Measurements from ENCODE around the gene CNTNAP2.

Gene CNTNAP2

GRCh38 chr7:146116521-146117222 is at the start of gene CNTNAP2:
CNTNAP2 (plus strand) TSS chr7:146116801; CDS start chr7:146116877, 76 bp downstream.
- in situ Hi-C loops (cut with HindIII; ENCODE audit: low sequenced_read_pairs) = no loop called here

- in situ Hi-C loops (cut with HindIII; ENCODE audit: low sequenced_read_pairs) = no loop called here
These were observed 48.7 kb upstream of the CNTNAP2 start for GRCh38 chr7:146067880-146068279.

- in situ Hi-C loops (cut with HindIII; ENCODE audit: low sequenced_read_pairs) = no loop called here
These were observed 42.3 kb upstream of the CNTNAP2 start for GRCh38 chr7:146074195-146074765.

- in situ Hi-C loops (cut with HindIII; ENCODE audit: low sequenced_read_pairs) = no loop called here
These were observed 40.3 kb upstream of the CNTNAP2 start for GRCh38 chr7:146076344-146076743.

DNA sequence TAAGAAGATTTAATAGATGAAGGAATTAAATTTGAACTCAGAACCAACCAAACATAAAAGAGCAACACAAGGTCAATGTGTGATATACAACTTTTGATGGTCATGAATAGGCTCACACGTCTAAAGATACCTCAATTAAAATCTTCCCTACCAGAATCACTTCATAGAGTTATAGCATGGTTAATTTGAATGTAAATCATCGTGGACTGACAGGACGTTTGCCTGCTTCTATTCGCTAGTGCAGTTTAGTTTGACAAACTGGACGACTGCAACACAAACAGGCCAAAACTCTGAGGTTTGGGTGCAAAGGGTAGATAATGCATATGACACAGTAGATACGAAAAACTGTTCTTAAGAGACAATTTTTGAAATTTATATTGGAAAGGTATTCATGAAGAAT is 32.5 kb upstream of the CNTNAP2 start:
- in situ Hi-C loops (cut with HindIII; ENCODE audit: low sequenced_read_pairs) = no loop called here

- in situ Hi-C loops (cut with HindIII; ENCODE audit: low sequenced_read_pairs) = no loop called here
These were observed 26.5 kb upstream of the CNTNAP2 start for GRCh38 chr7:146090023-146090645.

DNA sequence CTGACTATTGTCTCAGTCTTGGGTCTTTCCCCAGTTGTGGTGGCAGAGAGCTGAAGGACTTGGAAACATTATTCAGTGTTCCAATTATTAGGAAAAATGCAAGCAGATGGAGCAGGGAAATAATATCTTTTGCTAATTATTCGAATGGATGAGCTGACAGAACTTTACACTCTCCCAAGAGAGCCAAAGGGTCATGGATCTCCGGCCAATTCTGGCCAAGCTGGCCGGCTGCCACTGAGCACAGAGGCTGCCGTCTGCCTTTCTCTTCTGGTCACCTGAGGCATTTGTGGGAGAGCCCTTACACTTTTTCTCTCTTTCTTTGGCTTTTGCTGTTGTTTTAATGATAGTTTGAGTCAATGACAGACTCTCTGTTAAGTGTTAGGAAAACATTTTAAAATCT is 22.2 kb upstream of the CNTNAP2 start:
- in situ Hi-C loops (cut with HindIII; ENCODE audit: low sequenced_read_pairs) = no loop called here

DNA sequence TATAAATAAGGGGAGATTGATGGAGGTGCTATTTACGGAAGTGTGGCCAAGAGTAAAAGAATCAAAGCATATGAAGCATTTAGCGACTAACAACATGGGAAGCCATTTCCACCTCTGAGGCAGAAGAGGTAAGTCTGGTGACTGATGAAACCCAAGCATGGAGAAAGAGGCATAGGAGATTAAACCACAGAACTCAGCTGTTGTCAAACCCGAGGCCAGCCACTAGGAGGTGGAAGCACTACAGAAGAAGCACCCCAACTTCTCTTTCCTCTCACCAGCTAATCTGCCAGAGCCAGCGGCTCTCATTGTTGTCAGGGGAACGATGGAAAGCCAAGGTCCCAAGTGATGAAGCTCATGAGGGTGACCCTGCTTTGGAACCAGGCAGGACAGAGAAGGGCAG is 19.6 kb upstream of the CNTNAP2 start:
- in situ Hi-C loops (cut with HindIII; ENCODE audit: low sequenced_read_pairs) = no loop called here

DNA sequence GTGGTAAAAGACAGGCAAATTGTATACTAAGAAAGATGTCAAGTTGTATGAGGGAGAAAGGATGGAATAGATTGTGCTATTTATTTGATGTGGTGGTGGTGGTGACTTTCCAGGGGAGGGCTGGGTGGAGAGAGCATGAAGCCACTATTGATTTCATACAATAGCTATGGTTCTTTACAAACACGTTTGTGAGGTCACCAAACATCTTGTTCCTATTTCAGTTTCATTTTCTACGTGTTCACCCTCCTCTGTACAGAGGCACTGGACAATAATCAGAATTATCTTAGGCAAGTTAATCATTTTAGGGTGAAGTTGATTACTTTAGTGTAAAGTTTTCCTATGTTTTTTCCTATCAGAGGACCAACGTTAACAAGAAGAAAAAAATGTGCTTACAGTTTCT is 10.3 kb upstream of the CNTNAP2 start:
- in situ Hi-C loops (cut with HindIII; ENCODE audit: low sequenced_read_pairs) = no loop called here

- in situ Hi-C loops (cut with HindIII; ENCODE audit: low sequenced_read_pairs) = no loop called here
These were observed 3.8 kb upstream of the CNTNAP2 start for GRCh38 chr7:146112755-146113154.

GRCh38 chr7:146115548-146115850 is 1.1 kb upstream of the CNTNAP2 start:
- in situ Hi-C loops (cut with HindIII; ENCODE audit: low sequenced_read_pairs) = no loop called here

GRCh38 chr7:146115851-146116520 is 615 bp upstream of the CNTNAP2 start:
- in situ Hi-C loops (cut with HindIII; ENCODE audit: low sequenced_read_pairs) = no loop called here

DNA sequence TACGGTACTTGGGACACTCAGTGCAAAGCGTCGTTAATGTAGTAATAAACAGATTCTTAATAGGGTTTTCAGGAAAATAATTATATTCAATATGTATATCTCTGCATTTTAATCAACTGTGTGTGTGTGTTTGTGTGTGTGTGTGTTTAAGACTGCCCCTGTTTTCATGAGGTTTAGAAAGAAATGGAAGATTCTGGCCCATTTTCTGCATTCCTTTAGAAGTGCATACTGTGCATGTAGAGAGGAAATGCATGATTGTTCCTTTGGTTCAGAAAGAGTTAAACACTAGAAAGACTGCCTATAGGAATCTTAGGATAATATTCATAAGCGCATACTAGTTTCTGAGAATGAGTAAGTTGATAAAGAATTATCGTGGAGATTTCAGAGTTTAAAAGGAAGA is 975 bp downstream of the CNTNAP2 start:
- in situ Hi-C loops (cut with HindIII; ENCODE audit: low sequenced_read_pairs) = no loop called here

DNA sequence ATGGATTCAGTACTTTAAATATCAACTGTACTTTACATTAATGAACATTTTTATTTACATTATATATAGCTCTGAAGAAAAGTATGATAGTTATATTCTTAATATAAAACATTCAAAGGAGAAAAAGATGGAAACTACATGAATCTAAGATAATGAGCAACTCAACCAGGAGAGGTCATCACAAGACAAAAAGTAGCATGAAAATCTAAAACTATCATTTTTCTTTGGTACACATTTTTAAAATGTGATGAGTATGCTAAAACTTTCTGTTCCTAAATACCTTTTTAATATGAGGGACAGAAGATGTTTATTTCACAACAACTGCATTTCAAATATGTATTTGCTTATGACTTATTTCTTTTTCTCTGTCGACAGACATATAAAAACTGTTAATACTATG is 2.4 kb downstream of the CNTNAP2 start:
- in situ Hi-C loops (cut with HindIII; ENCODE audit: low sequenced_read_pairs) = no loop called here

- in situ Hi-C loops (cut with HindIII; ENCODE audit: low sequenced_read_pairs) = no loop called here
These were observed 7.1 kb downstream of the CNTNAP2 start for GRCh38 chr7:146123715-146124114.

DNA sequence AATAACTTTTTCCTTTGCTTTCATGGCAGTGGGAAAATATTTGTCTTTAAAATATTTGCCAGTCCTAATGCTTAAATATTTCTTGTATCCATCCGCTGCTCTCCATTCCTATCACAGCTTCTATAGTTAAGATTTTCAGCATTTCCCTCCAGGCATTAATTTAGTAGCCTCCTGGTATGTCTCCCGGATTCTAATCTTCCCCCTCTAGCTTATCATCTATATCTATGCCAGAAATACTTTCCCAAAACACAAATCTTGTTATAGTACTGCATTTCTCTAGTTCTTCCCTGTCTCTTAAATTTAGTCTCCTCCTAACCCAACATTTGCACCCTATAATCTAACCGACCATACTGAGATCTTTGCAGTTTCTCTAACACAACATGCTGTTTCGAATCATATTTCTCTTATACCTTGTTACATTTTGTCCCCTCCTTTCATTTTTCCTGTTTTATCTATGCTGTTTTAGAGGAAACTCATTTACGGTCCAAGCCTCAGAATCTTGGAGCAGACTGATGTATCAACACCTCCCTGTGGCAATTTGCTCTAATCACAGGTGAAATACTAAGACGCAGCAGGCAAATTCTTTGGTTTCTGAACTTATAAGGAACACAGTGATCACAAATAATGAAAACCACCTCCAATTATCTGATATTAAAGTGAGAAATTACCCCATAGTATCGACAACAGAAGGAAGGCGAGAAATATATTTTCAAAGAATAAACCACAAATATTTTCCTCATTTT is 10.3 kb downstream of the CNTNAP2 start:
- in situ Hi-C loops (cut with HindIII; ENCODE audit: low sequenced_read_pairs) = no loop called here

- in situ Hi-C loops (cut with HindIII; ENCODE audit: low sequenced_read_pairs) = no loop called here
These were observed 12.7 kb downstream of the CNTNAP2 start for GRCh38 chr7:146129296-146129695.

GRCh38 chr7:146129997-146130396 is 13.4 kb downstream of the CNTNAP2 start:
- in situ Hi-C loops (cut with HindIII; ENCODE audit: low sequenced_read_pairs) = no loop called here

GRCh38 chr7:146131701-146132100 is 15.1 kb downstream of the CNTNAP2 start:
- in situ Hi-C loops (cut with HindIII; ENCODE audit: low sequenced_read_pairs) = no loop called here

DNA sequence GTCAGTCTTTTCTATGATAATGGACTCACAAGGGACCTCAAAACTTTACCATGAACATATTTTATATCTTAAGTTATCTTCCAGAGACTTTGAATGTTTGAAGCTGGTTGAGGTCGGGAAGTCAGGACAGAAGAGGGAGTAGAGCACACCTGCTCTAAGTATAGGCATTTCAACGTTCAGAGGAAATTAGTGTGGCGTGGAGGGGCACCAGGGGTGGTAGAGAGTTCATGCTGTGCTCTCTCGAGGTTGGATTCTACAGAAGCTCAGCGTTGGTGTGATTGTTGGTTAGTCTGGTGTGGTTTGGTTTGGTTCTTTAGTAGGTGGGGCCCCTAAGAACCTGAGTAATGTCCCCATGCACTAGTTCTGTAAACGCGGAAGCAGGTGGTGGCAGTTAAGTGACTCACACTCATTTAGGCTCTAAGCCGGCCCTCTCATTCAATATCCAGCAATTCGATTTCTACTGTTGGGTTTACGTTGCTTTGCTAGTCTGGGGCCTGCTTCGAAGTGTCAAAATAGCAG is 19.8 kb downstream of the CNTNAP2 start:
- in situ Hi-C loops (cut with HindIII; ENCODE audit: low sequenced_read_pairs) = no loop called here

DNA sequence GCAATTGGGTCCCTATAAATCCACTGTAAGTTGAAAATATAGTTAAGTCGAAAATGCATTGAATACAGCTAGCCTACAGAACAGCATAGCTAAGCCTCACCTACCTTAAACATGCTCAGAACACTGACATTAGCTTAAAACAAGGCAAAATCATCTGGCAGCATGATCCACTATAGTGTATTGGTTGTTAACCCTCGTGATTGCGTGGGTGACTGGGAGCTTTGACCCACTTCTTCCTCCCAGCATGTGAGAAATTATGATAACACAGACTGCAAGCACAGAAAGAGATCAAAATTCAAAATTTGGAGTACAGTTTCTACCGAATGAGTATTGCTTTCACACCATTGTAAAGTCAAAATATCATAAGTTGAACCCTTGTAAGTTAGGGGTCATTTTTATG is 22.3 kb downstream of the CNTNAP2 start:
- in situ Hi-C loops (cut with HindIII; ENCODE audit: low sequenced_read_pairs) = no loop called here
